ENCODE results near the gene SETX. TPM values are rescaled to one million over a fixed set of nuclear protein-coding genes. Genes with fewer than 3 reads are reported as not detected.
"Not testable (repeated sequence)": the region's sequence is repeated elsewhere in the genome, so short reads cannot be mapped to it uniquely, and the experiment has no call there.

Gene SETX
- total RNA-seq, 1 experiment from 2014 or later = 44.3 TPM

- no peak overlapping the region for H3K9ac ChIP-seq (ENCODE audit: extremely low read depth, insufficient read length, low read length)
- no peak overlapping the region for H3K56ac ChIP-seq (ENCODE audit: insufficient read length, low read depth, low read length)
- H2AK5ac ChIP-seq (ENCODE audit: insufficient read length, low read length) = no peak overlapping the region
- no peak overlapping the region for H3K4me2 ChIP-seq (ENCODE audit: insufficient read depth, insufficient read length, low read length)
- no peaks in the 10 kb centered on the region for H3K9me3 ChIP-seq (ENCODE audit: control insufficient read depth, low read depth, low read length)
- H3K36me3 Mint-ChIP-seq (ENCODE audit: insufficient read depth in 1 of 3, low read depth in 3 of 3) = peaks cover 38 to 92% (median 79%) of the 10 kb centered on the region in 3 experiments; a peak in 6 of 7 replicates
- H2BK12ac ChIP-seq (ENCODE audit: insufficient read length, low read depth, low read length) = no peak overlapping the region
- H2AFZ ChIP-seq (ENCODE audit: low read length) = no peak overlapping the region
- H3K23ac ChIP-seq (ENCODE audit: insufficient read length, low read depth, low read length) = no peak overlapping the region
- WGBS (ENCODE audit: extremely low coverage, insufficient read length, low lambda C conversion rate) = no CpG with 5 or more reads among the region's 2 CpGs
- no peak for TF ChIP-seq CTCF (conservative IDR thresholded peaks at IDR 0.05)
- no peak overlapping the region for H3K4me3 Mint-ChIP-seq
- no peaks in the 10 kb centered on the region for H3K9me3 Mint-ChIP-seq
- H3K27me3 Mint-ChIP-seq (ENCODE audit: low read depth) = no peaks in the 10 kb centered on the region
- H3K27ac ChIP-seq (ENCODE audit: insufficient read length, low read depth, low read length) = no peak overlapping the region
- H2BK15ac ChIP-seq (ENCODE audit: low read depth, low read length) = no peak overlapping the region
- H4K5ac ChIP-seq (ENCODE audit: insufficient read length, low read depth, low read length) = no peak overlapping the region
- no peaks in the 10 kb centered on the region for H3K79me1 ChIP-seq (ENCODE audit: insufficient read depth, low read depth, low read length, poor library complexity, severe bottlenecking)
- H4K20me1 ChIP-seq (ENCODE audit: control insufficient read depth, insufficient read depth, insufficient read length) = no peaks in the 10 kb centered on the region
- no peak overlapping the region for H3K27ac Mint-ChIP-seq
- no peak overlapping the region for H2BK20ac ChIP-seq (ENCODE audit: low read depth, low read length, poor library complexity, severe bottlenecking)
- no peak overlapping the region for H3K4ac ChIP-seq (ENCODE audit: low read depth, low read length)
- no peak overlapping the region for H4K8ac ChIP-seq (replicated peaks; ENCODE audit: insufficient read length, low read depth, low read length)
- no peak for DNase-seq
- no peak overlapping the region for H3K18ac ChIP-seq (ENCODE audit: insufficient read length, low read depth, low read length)
- no peaks in the 10 kb centered on the region for H3K4me1 ChIP-seq (ENCODE audit: insufficient read depth, low read length)
- no peak overlapping the region for H3T11ph ChIP-seq (ENCODE audit: low read length)
- H2BK5ac ChIP-seq (ENCODE audit: insufficient read length, low read length) = no peak overlapping the region
- no peak overlapping the region for H3K14ac ChIP-seq (ENCODE audit: insufficient read depth, low read length)
- no peaks in the 10 kb centered on the region for H3K79me2 ChIP-seq (ENCODE audit: insufficient read depth, low read length)
- H4K91ac ChIP-seq (ENCODE audit: insufficient read length, low read depth, low read length) = no peak overlapping the region
- no peaks in the 10 kb centered on the region for H3K4me1 Mint-ChIP-seq
- H3K23me2 ChIP-seq (ENCODE audit: insufficient read length, low read depth, low read length, poor library complexity, severe bottlenecking) = no peaks in the 10 kb centered on the region
- no peaks in the 10 kb centered on the region for H3K27me3 ChIP-seq (ENCODE audit: insufficient read depth, low read length)
- H2BK120ac ChIP-seq (ENCODE audit: low read depth, low read length, poor library complexity, severe bottlenecking) = no peak overlapping the region
Measured at GRCh38 chr9:132274861-132275260, 79.9 kb downstream of the SETX start.

- peaks cover 22 to 83% (median 50%) of the 10 kb centered on the region in 3 experiments; a peak in 6 of 7 replicates for H3K36me3 Mint-ChIP-seq (ENCODE audit: insufficient read depth in 1 of 3, low read depth in 3 of 3)
- not testable (repeated sequence) for H2BK20ac ChIP-seq (ENCODE audit: low read depth, low read length, poor library complexity, severe bottlenecking); H3K79me1 ChIP-seq (ENCODE audit: insufficient read depth, low read depth, low read length, poor library complexity, severe bottlenecking); H2AFZ ChIP-seq (ENCODE audit: low read length); H3K23me2 ChIP-seq (ENCODE audit: insufficient read length, low read depth, low read length, poor library complexity, severe bottlenecking); H4K91ac ChIP-seq (ENCODE audit: insufficient read length, low read depth, low read length); H3K27me3 Mint-ChIP-seq (ENCODE audit: low read depth); H2AK5ac ChIP-seq (ENCODE audit: insufficient read length, low read length); H3K18ac ChIP-seq (ENCODE audit: insufficient read length, low read depth, low read length); H3K9me3 ChIP-seq (ENCODE audit: control insufficient read depth, low read depth, low read length); H3K4me1 ChIP-seq (ENCODE audit: insufficient read depth, low read length); DNase-seq; H2BK15ac ChIP-seq (ENCODE audit: low read depth, low read length); H3K23ac ChIP-seq (ENCODE audit: insufficient read length, low read depth, low read length); H3K4me3 Mint-ChIP-seq; H2BK120ac ChIP-seq (ENCODE audit: low read depth, low read length, poor library complexity, severe bottlenecking); H4K20me1 ChIP-seq (ENCODE audit: control insufficient read depth, insufficient read depth, insufficient read length); H3K4ac ChIP-seq (ENCODE audit: low read depth, low read length); H3T11ph ChIP-seq (ENCODE audit: low read length); H2BK12ac ChIP-seq (ENCODE audit: insufficient read length, low read depth, low read length); H3K4me2 ChIP-seq (ENCODE audit: insufficient read depth, insufficient read length, low read length); H3K79me2 ChIP-seq (ENCODE audit: insufficient read depth, low read length); H3K9me3 Mint-ChIP-seq; H3K4me1 Mint-ChIP-seq; H3K56ac ChIP-seq (ENCODE audit: insufficient read length, low read depth, low read length); H3K27me3 ChIP-seq (ENCODE audit: insufficient read depth, low read length); H3K14ac ChIP-seq (ENCODE audit: insufficient read depth, low read length); H4K8ac ChIP-seq (replicated peaks; ENCODE audit: insufficient read length, low read depth, low read length); H3K27ac ChIP-seq (ENCODE audit: insufficient read length, low read depth, low read length); H3K9ac ChIP-seq (ENCODE audit: extremely low read depth, insufficient read length, low read length); H4K5ac ChIP-seq (ENCODE audit: insufficient read length, low read depth, low read length)
- peak overlapping the region; percentile 44 to 96 (median 89); a peak in 5 of 7 replicates for H3K27ac Mint-ChIP-seq
- peak overlapping the region; percentile 78 for H2BK5ac ChIP-seq (ENCODE audit: insufficient read length, low read length)
- WGBS (ENCODE audit: extremely low coverage, insufficient read length, low lambda C conversion rate) = no CpG with 5 or more reads among the region's 16 CpGs
Measured at GRCh38 chr9:132269704-132270516, 84.9 kb downstream of the SETX start.
